Epidermal melanocyte (primary cell): ENCODE data around the gene BRSK2.
"Not testable (repeated sequence)": the region's sequence is repeated elsewhere in the genome, so short reads cannot be mapped to it uniquely, and the experiment has no call there.

Experiments used
- DNase-seq: peaks from one replicate; pipeline ENCODE4 v3.0.0; 2011; ENCODE audit warnings: low spot score; ENCODE audit not compliant: insufficient read length

BRSK2 gene

DNA sequence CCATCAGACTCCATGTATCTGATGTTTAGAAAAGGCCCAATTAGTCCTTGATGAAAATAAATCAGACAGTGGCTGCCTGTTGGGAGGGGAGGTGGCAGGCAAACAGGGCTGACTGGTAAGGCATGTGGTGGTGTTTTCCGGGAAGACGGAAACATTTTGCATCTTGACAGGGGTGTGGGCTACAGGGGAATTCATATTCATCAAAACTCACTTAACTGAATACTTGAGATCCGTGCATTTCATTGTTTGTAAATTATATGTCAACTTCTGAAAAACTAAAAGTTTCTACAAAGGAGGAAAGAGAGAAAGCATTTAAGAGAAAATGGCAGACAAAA, 107.0 kb downstream of the BRSK2 start:
- no peak for DNase-seq

- no peak for DNase-seq
These were observed 107.9 kb downstream of the BRSK2 start for GRCh38 chr11:1497600-1497999.

- DNase-seq: no peak
These were observed 108.5 kb downstream of the BRSK2 start for GRCh38 chr11:1498262-1498661.

GRCh38 chr11:1499261-1499890, 109.6 kb downstream of the BRSK2 start:
- DNase-seq: no peak

DNA sequence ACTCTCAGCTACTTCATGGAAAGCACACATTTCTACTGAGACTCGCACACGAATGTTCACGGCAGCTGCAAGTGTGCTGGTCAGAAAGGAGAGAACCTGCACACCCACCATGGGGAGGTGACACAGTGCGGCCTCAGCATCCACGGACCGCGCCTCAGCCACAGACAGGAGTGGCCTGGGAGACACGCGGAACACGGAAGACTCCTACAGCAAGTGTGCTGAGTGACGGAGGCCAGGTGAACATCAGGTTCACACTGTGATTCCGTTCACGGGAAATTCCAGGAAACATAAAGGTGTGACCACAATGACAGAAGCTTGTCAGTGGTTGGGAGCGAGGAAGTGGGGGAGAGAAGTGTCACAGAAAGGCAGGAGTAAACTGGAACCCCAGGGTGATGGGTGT, 110.2 kb downstream of the BRSK2 start:
- DNase-seq: no peak

DNA sequence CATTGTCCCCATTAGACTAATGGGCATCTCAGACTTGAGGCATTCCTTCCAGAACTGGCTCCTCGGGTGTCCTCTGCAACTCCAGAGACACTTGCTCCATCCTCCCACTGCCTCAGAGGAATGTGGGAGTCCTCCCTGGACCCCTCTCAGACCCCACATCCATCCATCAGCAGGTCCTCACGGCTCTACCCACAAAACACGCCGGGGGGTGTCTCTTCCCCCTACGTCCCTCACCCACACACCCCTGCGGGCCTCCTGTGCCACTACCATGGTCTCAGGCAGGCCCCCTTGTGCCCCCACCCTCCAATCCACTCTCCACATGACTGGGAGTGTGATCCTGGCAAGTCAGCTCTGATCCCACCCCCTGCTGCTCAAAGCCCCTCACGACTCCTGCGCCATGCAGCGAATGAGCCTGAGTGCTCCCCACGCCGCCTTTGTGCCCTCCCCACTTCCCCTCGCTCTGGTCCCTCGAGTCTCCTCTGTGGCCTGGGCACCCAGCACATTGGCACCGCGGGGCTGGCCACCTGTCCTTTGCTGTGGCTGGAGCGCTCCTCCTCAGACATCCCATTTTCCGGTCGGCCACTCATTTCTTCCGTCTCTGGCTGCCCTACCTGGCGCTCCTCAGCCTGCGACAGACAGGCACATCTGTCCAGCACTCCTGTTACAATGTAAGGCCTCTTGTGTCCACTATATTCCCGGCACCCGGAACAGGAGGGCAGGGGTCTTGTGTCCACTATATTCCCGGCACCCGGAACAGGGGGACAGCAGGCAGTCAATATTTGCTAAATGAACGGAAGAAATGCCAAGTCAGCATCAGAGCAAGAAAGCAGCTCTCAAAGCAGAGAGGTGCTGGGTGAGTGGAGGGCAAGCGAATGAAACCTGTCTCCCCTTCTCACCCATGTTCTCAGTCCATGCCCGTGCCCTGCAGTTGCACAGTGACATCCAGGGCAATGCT, 111.0 kb downstream of the BRSK2 start:
- no peak for DNase-seq

GRCh38 chr11:1501421-1502167, 111.9 kb downstream of the BRSK2 start:
- DNase-seq: no peak

DNA sequence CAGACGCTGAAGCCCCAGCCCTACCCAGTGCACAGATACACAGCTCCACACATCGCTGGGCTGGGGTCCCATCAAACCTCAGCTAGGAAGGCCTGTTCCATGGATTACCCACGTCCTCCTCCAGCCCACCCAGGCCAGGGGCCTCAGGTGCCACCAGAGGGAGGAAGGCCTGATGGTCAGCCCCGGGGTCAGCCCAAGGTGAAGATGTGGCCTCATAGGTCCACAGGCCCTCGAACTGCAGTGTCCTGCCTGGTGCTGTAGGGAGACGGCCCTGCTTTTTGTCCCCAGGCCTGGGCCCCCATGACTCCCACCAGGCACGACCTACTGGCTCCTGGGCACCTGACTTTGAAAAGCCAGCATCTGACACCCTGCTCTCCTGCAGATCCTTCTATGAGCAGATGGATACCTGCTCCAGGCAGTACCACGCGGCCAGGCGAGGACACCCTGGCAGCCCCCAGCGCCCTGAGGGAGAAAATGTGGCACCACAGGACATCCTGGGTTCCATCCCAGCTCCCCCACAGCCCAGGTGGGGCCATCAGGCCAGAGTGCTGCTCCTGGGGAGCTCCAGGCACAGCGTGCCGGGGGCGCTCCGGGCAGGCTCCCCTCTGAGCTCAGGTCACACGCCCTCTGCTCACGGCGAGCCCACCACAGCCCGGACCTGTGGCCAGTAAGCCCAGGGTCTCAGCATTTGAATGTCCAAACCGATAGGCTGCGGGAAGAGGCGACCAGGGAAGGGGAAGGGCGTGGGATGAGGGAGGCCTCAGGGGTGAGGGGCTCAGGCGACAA, 112.6 kb downstream of the BRSK2 start:
- DNase-seq: no peak

- no peak for DNase-seq
These were observed 113.4 kb downstream of the BRSK2 start for GRCh38 chr11:1502954-1503707.

- no peak for DNase-seq
These were observed 114.0 kb downstream of the BRSK2 start for GRCh38 chr11:1503708-1504104.

DNA sequence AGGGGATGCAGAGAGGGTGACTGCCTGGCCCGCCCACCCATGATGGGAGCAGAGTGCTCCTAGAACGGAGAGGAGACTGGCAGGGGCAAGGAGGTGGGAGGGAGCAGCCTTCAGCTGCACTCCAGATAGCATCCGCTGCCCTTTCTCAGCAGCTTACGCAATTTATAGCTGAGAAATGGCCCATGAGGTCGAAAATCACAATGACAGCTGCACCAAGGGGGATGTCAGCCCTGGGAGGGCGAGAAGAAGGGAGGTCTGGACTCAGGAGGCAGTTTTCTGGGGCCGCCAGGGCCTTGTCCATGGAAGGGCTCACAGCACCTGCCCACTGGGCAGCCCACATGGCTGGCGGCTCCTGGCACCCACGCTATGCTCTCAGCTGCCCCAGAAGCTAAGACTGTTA, 114.4 kb downstream of the BRSK2 start:
- no peak for DNase-seq

DNA sequence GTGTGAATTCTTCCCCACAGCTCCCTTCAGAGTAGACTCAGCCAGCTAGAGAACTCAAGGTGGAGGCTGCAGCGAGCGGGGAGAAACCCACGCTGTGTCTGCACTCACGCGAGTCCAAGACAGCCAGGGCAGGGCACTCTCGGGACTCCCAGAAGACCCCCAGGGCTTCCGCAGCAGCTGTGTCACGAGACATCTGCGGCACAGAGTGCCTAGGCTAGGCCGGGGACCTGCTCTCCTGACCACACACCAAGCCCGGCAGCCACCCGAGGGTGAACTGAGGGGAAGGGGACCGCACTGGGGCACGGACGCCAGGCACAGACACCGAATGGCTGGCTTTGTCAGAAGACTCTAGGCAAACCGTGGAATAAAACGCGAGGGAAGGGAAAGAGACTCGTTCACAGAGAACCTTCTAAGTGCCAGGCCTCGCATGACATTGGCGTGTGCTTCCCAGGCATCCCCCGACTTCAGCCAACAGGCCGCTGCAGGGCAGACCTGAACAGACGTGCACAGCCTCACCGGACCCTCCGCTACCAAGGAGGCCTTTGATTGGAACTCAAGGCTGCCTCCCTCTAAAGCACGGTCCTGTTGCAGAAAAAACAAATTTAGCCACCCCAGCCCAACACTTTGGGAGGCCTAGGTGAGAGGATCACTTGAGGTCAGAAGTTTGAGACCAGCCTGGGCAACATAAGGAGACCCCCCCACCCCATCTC, 115.0 kb downstream of the BRSK2 start:
- DNase-seq: no peak

GRCh38 chr11:1505480-1505879, 115.7 kb downstream of the BRSK2 start:
- DNase-seq: no peak

DNA sequence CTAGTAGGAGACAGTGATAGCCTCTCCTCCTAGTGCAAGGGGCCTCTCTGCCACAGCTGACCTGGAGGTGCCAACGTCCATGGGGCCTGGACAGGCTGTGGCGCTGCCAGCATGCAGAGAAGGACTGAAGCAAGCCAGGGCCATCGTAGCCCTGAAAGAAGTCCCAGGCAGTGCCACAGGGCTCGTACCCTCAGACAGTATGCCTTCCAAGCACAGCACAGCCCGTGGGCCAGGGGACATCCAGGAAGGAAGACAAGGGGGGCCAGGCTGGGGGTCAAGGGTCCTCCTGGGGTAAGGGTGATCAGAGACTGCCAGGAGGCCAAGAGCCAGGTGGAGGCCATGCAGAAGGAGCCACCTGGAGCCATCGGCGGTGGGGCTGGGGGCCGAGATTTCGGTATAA, 117.2 kb downstream of the BRSK2 start:
- DNase-seq: no peak

GRCh38 chr11:1507381-1508140, 117.8 kb downstream of the BRSK2 start:
- DNase-seq: no peak

GRCh38 chr11:1508491-1508891, 118.8 kb downstream of the BRSK2 start:
- DNase-seq: no peak

- no peak for DNase-seq
These were observed 119.3 kb downstream of the BRSK2 start for GRCh38 chr11:1508986-1509385.

GRCh38 chr11:1509626-1510255, 120.0 kb downstream of the BRSK2 start:
- no peak for DNase-seq

DNA sequence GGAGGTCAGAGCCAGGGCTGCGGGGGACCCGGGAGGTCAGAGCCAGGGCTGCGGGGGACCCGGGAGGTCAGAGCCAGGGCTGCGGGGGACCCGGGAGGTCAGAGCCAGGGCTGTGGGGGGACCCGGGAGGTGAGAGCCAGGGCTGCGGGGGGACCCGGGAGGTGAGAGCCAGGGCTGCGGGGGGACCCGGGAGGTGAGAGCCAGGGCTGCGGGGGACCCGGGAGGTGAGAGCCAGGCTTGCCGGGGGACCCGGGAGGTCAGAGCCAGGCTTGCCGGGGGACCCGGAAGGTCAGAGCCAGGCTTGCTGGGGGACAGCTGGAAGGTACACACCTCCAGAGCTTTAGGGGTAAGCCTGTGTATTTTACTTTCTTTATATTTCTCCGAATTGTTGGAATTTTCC, 120.6 kb downstream of the BRSK2 start:
- DNase-seq: not testable (repeated sequence)
